Measurements from ENCODE around the gene DNM3.

The DNM3 gene

DNA sequence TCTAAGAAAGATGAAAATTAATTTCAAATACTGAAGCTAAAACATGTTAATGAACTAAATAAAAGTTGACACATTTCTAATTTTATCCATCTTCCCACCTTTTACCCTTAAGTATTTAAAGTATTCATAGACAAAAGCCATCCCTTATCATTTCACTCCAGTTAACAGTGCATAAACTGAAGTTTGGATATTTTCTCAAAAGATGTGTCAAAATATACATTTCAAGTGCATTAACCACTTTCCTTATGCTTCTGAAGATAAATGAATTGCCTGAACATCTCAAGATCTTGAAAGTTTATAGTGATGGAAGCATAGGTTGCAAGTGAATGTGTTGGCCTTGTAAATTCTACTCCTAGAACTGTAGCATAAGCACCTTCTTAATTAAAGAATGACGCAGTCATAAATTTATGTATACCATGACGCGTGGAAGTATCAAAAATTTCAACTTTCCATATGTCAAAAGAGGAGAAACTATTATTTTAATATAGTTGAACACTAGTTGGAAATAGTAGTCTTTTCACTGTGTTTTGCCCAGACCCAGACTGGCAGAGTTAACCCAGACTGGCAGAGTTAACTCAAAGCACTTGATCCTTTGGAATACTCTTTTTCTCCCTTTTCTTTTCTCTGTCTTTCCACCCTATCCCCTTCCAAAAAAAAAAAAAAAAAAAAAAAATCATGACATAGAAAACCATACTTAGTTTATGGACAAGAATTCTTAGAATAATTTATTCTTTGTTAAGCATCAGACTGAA is 296.6 kb downstream of the DNM3 start:
- TF ChIP-seq, protein P1, sequence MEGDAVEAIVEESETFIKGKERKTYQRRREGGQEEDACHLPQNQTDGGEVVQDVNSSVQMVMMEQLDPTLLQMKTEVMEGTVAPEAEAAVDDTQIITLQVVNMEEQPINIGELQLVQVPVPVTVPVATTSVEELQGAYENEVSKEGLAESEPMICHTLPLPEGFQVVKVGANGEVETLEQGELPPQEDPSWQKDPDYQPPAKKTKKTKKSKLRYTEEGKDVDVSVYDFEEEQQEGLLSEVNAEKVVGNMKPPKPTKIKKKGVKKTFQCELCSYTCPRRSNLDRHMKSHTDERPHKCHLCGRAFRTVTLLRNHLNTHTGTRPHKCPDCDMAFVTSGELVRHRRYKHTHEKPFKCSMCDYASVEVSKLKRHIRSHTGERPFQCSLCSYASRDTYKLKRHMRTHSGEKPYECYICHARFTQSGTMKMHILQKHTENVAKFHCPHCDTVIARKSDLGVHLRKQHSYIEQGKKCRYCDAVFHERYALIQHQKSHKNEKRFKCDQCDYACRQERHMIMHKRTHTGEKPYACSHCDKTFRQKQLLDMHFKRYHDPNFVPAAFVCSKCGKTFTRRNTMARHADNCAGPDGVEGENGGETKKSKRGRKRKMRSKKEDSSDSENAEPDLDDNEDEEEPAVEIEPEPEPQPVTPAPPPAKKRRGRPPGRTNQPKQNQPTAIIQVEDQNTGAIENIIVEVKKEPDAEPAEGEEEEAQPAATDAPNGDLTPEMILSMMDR (IDR thresholded peaks at IDR 0.05; ENCODE audit: low read depth, low read length, missing control alignments), result no peak
- no peak overlapping the region for H3K4me3 ChIP-seq (replicated peaks; ENCODE audit: low read depth, low read length)
- DNase-seq (ENCODE audit: extremely low read depth, low read depth), result no peak

DNA sequence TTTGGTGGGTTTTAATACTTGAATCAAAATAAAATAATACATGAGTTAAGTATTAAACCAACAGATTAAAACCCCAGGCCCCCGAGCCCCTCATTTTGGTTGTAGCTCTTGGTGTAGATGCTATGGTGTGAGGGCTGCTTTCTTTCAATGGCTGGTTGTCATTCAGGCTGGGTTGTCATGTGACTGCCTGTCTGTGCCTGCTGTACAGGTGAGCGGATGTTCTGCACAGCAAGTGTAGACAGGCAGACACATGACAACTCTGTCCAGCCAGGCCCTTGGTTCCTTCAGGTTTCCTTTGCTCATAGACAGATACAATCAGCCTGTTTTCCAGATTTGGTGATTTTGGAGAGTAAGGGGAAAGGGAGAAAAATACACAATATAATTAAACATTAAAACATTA is 297.3 kb downstream of the DNM3 start:
- TF ChIP-seq, protein P1 (IDR thresholded peaks at IDR 0.05; ENCODE audit: low read depth, low read length, missing control alignments), result no peak
- DNase-seq (ENCODE audit: extremely low read depth, low read depth), result no peak
- no peak overlapping the region for H3K4me3 ChIP-seq (replicated peaks; ENCODE audit: low read depth, low read length)

- peak overlapping the region; percentile 84; the same call in 1 of the 2 replicates for H3K4me3 ChIP-seq (replicated peaks; ENCODE audit: low read depth, low read length)
- TF ChIP-seq, protein P1 (IDR thresholded peaks at IDR 0.05; ENCODE audit: low read depth, low read length, missing control alignments), result no peak
- DNase-seq (ENCODE audit: extremely low read depth, low read depth), result no peak
Measured at GRCh38 chr1:172139196-172139595, 297.9 kb downstream of the DNM3 start.

GRCh38 chr1:172140072-172140471 is 298.8 kb downstream of the DNM3 start:
- TF ChIP-seq, protein P1 (IDR thresholded peaks at IDR 0.05; ENCODE audit: low read depth, low read length, missing control alignments), result no peak
- no peak for DNase-seq (ENCODE audit: extremely low read depth, low read depth)
- peak overlapping the region; percentile 84; the same call in 1 of the 2 replicates for H3K4me3 ChIP-seq (replicated peaks; ENCODE audit: low read depth, low read length)

DNA sequence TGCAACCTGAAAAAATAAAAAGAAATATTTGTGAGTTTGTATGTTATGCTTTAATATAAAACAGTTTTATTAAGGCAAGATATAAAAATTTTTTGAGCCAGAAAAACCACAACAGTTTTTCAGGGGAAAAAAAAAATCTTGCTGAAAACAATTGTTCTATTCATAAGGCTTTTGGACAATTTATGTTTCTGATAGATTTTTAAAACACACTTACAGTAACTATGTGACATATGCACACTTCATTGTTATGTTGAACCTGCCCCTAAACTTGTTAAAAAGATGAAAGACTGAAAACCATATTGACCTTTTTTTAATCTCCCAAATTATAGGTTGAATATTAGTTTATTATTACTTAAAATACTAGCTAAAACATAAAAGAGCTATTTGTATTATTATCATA is 299.3 kb downstream of the DNM3 start:
- DNase-seq (ENCODE audit: extremely low read depth, low read depth), result no peak
- TF ChIP-seq, protein P1 (IDR thresholded peaks at IDR 0.05; ENCODE audit: low read depth, low read length, missing control alignments), result no peak
- peak overlapping the region; percentile 84 for H3K4me3 ChIP-seq (replicated peaks; ENCODE audit: low read depth, low read length)

DNA sequence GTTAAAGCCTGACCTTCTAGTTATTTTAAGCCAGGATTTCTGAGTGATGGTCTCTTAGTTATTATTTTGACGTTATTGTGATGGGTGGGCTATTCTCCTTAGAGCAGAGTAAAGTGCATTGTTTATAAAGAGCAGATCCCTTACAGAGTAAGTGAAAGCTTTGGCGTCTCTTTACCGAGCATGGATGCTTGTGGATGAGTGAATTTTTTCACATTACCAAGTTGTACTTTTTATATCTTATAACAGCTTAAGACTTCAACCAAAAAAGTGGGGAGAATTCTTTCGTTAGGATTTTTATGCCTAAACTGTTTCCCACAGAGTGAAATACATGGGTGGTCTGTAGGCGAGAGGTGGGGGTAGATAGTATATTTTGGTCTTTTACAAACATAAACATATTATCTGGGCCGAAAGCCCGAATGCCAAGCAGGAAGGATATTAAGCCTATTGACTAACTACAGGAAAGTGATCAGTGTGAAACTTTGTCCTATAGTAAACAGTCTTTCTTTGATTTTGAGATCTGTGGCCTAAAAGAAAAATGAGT is 300.1 kb downstream of the DNM3 start:
- DNase-seq (ENCODE audit: extremely low read depth, low read depth), result no peak
- peak overlapping the region; percentile 84 for H3K4me3 ChIP-seq (replicated peaks; ENCODE audit: low read depth, low read length)
- TF ChIP-seq, protein P1 (IDR thresholded peaks at IDR 0.05; ENCODE audit: low read depth, low read length, missing control alignments), result no peak
